ENCODE data around the gene ENGASE.

DNA sequence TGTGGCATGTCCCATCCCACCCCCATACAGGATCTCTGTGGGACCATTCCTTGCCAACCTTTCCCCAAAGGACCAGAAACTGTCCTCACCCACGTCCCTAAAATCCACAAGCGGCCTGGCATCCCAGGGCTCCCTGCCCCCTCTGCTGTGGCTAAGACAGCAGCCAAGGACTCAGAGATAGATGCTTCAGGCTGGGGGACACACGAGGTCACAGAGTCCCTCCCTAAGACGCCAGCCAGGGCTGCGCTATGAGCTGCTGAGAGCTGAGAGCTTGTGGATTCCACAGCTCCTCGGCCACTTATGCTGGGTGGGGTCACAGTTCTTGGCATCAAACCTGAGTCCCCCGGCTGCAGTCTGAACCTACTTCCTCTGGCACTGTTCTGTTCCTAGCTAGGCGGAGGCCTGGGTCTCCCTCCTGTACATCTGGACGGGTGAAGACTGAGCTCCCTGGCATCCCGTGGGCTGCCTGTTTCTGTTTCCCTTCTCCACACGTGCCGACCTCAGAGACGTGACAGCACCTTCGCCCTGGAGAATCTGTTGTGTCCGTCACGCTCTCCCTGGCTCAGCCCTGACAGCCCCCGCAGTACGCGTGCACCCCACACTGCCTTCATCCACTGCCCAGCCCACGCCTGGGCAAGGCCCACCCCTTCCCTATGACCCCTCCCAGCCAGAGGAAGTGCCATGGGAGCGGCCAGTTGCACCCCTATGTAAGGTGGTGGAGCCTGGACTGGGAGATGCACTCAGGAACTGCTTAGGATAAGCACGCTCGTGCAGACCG lies 61.2 kb downstream of the ENGASE start:
- TF ChIP-seq ZNF384 (IDR thresholded peaks at IDR 0.05): no peak
- TF ChIP-seq, protein P1, sequence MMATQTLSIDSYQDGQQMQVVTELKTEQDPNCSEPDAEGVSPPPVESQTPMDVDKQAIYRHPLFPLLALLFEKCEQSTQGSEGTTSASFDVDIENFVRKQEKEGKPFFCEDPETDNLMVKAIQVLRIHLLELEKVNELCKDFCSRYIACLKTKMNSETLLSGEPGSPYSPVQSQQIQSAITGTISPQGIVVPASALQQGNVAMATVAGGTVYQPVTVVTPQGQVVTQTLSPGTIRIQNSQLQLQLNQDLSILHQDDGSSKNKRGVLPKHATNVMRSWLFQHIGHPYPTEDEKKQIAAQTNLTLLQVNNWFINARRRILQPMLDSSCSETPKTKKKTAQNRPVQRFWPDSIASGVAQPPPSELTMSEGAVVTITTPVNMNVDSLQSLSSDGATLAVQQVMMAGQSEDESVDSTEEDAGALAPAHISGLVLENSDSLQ (IDR thresholded peaks at IDR 0.05): no peak
- TF ChIP-seq LEF1 (IDR thresholded peaks at IDR 0.05; ENCODE audit: borderline replicate concordance): no peak
- no peak for TF ChIP-seq SP1 (IDR thresholded peaks at IDR 0.05)
- TF ChIP-seq ARNT (IDR thresholded peaks at IDR 0.05): no peak
